ENCODE results near the gene POU6F2. TPM values are rescaled to one million over a fixed set of nuclear protein-coding genes. Genes with fewer than 3 reads are reported as not detected.

The POU6F2 gene
- total RNA-seq, 1 donor from 2014 or later = not detected

GRCh38 chr7:39515534-39516228 is 538.0 kb downstream of the POU6F2 start:
- DNase-seq (ENCODE audit: low spot score in 2 of 2) = no peak
- no peaks in the 10 kb centered on the region for H3K36me3 ChIP-seq
- no peaks in the 10 kb centered on the region for H3K27me3 ChIP-seq
- H3K9me3 ChIP-seq = no peaks in the 10 kb centered on the region
- no peak for TF ChIP-seq CTCF (IDR thresholded peaks at IDR 0.05)
- no peak overlapping the region for H3K27ac ChIP-seq
- H3K4me1 ChIP-seq = no peaks in the 10 kb centered on the region
- intact Hi-C loops (cut with DNase I) = loop anchor here (5.0 kb wide), 2 partner anchors 583 to 1113 kb away; no protein-coding TSS in a partner anchor
- no peak overlapping the region for H3K4me3 ChIP-seq

DNA sequence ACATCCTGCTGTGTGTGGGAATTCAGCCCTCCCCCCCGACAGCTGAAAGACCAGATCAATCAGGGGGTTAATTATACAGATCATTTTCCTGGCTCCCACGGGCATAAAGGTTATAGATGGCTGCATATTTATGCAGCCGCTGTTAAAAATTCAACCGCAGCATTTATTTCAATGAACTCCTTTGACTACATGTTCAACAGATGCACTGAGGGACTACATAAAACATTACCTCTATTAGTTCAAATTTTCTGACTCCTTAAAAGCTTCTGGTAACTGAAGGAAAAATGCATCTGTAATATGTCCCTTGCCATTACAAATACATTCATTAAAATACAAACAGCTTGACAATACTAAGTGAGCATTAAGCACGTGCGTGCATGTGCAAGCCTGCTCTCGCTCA is 538.8 kb downstream of the POU6F2 start:
- H3K9me3 ChIP-seq = no peaks in the 10 kb centered on the region
- intact Hi-C loops (cut with DNase I) = loop anchor here (5.0 kb wide), 2 partner anchors 584 to 1114 kb away; no protein-coding TSS in a partner anchor

DNA sequence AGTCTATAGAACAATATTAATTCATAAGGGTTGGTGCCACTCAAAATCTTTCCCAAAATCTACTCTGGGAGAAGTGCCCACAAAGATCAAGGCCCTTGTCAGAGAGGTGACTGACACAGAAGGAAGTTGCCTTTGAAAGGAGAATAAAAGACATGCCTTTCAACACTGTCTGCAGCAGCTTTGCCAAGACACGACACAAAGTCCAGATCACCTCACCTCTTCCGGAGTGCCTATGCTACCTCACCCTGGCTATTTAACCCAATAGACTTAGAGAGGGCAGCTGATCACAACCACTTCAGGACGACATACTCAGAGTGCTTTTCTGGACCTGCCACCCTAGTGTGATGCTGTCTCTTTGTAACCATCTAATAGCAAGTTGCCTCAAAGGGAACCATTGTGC is 539.5 kb downstream of the POU6F2 start:
- H3K27ac ChIP-seq = no peak overlapping the region

More for the DNA sequence above, 538.8 kb downstream of the POU6F2 start:
- Histone ChIP-seq H3K4me3 (no peak overlapping the region), H3K4me1 (no peaks in the 10 kb centered on the region), H3K27me3 (no peaks in the 10 kb centered on the region), H3K27ac (no peak overlapping the region), H3K36me3 (no peaks in the 10 kb centered on the region)
- no peak for TF ChIP-seq CTCF (IDR thresholded peaks at IDR 0.05)
- DNase-seq (ENCODE audit: low spot score in 2 of 2) = no peak

More for the DNA sequence above, 539.5 kb downstream of the POU6F2 start:
- no peak for TF ChIP-seq CTCF (IDR thresholded peaks at IDR 0.05)
- no peak for DNase-seq (ENCODE audit: low spot score in 2 of 2)
- no peaks in the 10 kb centered on the region for H3K27me3 ChIP-seq
- H3K36me3 ChIP-seq = no peaks in the 10 kb centered on the region
- no peaks in the 10 kb centered on the region for H3K9me3 ChIP-seq
- H3K4me1 ChIP-seq = no peaks in the 10 kb centered on the region
- no peak overlapping the region for H3K4me3 ChIP-seq
- intact Hi-C loops (cut with DNase I) = loop anchor here (5.0 kb wide), 2 partner anchors 585 to 1115 kb away; no protein-coding TSS in a partner anchor

Other genes starting within 250 kb of the POU6F2 start
- gene VPS41, start 68.7 kb upstream of the POU6F2 start, total RNA-seq = 13.4 TPM